ENCODE data around the gene GRAMD2A.

DNA sequence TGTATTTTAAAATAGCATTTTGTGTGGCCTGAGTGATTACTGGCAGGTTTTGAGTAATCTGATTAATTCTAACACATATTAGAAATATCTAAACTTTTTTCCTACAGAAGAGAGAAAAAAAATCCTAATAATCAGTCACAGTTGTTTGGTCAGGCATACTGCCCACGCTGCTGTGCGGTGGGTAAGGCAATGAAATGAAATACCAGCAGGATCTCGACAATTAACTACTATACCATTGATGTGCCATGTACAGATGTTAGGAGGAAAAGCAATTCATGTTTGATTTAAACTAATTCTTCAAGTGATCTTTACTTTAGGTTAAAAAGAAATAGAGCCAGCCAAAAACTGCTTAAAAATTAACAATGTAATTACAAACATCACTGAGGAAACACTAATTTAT is 5.2 kb downstream of the GRAMD2A start:
- TF ChIP-seq EZH2 (IDR thresholded peaks at IDR 0.05; ENCODE audit: insufficient read depth, poor library complexity, severe bottlenecking) (no peak), EZH2phosphoT487 (IDR thresholded peaks at IDR 0.05; ENCODE audit: insufficient read depth, low read depth) (no peak)

Data from GM23248 (cell line).